Spleen (tissue), 7 donors: ENCODE results near the gene TENM3.

Experiments
- CTCF ChIP-seq, 11 experiments: fragments of 200-600 bp in 7 of 11; fragments of 450-650 bp in 4 of 11; sonication (generic) in 4 of 11; IDR thresholded peaks in 8 of 11; conservative IDR thresholded peaks in 3 of 11; 1 replicate in 7 of 11; 2 replicates in 4 of 11; pipeline versions ENCODE4 v1.4.0 to v1.8.0; 2016 to 2021; ENCODE audit warnings: antibody characterized with exemption in 11 of 11, inconsistent platforms in 4 of 11, mild to moderate bottlenecking in 1 of 11
- POLR2A ChIP-seq, 3 donors: fragments of 450-650 bp; IDR thresholded peaks; one replicate each; pipeline ENCODE4 v1.5.1; 2017; ENCODE audit warnings: antibody characterized with exemption in 3 of 3, mild to moderate bottlenecking in 1 of 3
- POLR2AphosphoS5 ChIP-seq, 3 donors: sonication (generic); formaldehyde crosslinking; IDR thresholded peaks; one replicate each; pipeline ENCODE4 v1.5.1; 2017; ENCODE audit warnings: antibody characterized with exemption in 3 of 3
- donor health status: DM: no; HTN: no; CAD: no; lungs with moderate emphysema.
- donor health status: DM: no; HTN: no; CAD: no.
- donor health status: DM: no; HTN: no; CAD: no.

GRCh38 chr4:182699201-182699600, 456.0 kb downstream of the TENM3 start:
- no peak for TF ChIP-seq POLR2AphosphoS5 (IDR thresholded peaks at IDR 0.05)
- no peak for TF ChIP-seq CTCF (IDR thresholded peaks at IDR 0.05 in 8 of 11, conservative IDR thresholded peaks at IDR 0.05 in 3 of 11)
- no peak for TF ChIP-seq POLR2A (IDR thresholded peaks at IDR 0.05)
